Embryonic facial prominence (tissue), 1 donor: Measurements from ENCODE around the gene ACTN2.
"Not testable (repeated sequence)": the region's sequence is repeated elsewhere in the genome, so short reads cannot be mapped to it uniquely, and the experiment has no call there.

Experiments used
- DNase-seq: peaks from one replicate; pipeline ENCODE4 v3.0.0-alpha.2; 2016; ENCODE audit errors: extremely low spot score

ACTN2 gene

GRCh38 chr1:236685917-236686814 lies at the start of gene ACTN2:
Gene ACTN2 (plus strand): TSS chr1:236686499. CDS start chr1:236686674, 175 bp downstream.
- DNase-seq: no peak

- no peak for DNase-seq
Measured at GRCh38 chr1:236638945-236639344, 47.4 kb upstream of the ACTN2 start.

DNA sequence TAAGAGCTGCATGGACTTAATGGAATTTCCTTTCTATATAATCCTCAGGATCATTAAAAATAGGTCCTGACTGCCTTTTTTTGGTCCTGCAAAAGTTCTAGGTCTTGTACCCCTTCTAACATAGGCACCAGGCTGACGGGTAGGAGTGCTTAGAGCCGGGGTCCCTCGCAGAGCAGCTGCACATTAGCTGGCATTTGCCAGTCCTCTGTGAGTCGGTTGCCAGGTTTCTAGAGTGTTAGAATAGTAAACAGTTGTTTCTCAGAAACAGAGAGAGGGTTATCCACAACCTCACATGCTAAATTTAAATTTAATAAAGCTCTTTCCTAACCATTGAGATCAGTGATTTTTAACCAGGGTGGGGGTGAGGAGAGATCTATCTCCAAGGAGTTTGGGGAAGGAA lies 46.6 kb upstream of the ACTN2 start:
- DNase-seq: no peak

DNA sequence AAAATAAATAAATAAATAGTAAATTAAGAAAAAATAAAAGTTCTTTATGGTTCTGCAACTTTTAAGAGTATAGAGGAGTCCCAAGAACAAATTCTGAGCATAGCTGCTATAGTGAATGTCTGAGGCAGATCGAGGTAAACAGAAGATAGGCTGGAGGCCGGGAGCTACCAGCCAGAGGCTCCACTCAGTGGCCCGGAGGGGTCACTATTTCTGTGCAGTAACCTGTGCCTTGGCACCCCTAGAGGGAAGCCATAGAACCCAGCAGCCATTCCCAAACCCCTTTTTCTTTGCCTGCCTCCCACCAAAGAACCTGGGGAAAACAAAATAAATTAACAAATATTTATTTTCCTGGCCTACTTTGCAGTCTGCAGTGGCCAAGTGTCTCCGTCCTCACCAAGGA lies 43.5 kb upstream of the ACTN2 start:
- DNase-seq: no peak

DNA sequence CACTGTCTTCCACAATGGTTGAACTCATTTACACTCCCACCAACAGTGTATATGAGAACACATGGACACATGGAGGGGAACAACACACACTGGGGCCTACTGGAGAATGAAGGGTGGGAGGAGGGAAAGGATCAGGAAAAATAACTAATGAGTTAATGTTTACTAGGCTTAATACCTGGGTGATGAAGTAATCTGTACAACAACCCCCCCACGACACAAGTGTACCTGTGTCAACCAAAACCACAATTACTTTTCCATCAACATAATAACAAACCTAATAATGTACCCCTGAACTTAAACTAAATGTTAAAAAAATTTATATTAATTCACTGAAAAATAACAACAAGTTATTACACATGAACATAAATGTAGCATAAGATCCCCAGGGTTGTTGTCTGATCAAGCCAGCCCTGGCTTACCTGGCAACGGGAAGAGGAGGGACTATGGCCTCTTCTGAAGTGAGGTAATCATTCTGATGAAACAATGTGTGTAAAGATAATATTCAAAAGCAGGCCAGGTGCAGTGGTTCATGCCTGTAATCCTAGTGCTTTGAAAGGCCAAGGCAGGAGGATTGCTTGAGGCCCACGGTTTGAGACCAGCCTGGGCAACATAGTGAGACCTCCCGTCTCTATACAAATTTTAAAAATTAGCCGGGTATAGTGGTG lies 41.2 kb upstream of the ACTN2 start:
- no peak for DNase-seq

DNA sequence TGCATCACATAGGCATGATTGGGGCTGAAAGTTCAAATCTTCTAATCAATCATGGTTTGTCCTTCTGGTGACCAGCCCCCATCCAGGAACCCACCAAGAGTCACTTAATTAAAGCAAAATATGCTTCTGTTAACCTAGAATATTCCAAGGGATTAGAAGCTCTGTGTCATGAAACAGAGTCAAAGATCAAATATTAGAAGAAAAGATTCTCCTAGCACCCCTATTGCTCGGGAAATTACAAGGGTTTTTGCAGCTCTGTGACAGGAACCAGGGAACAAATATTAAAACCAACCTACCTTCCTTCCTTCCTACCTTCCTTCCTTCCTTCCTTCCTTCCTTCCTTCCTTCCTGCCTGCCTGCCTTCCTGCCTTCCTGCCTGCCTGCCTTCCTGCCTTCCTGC lies 31.8 kb upstream of the ACTN2 start:
- no peak for DNase-seq

DNA sequence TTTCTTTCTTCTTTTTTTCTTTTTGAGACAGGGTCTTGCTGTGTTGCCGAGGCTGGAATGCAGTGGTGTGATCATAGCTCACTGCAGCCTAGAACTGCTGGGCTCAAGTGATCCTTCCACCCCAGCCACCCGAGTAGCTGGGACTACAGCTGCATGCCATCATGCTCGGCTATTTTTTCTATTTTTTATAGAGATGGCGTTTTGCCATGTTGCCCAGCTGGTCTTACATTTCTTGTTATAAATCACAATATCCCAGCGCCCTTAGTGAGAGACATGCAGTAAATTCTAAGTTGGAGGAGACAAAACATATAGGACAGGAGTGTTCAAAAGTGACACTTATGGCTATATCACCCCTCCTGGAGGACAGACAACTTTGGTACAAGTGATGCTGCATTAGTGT lies 31.3 kb upstream of the ACTN2 start:
- DNase-seq: no peak

DNA sequence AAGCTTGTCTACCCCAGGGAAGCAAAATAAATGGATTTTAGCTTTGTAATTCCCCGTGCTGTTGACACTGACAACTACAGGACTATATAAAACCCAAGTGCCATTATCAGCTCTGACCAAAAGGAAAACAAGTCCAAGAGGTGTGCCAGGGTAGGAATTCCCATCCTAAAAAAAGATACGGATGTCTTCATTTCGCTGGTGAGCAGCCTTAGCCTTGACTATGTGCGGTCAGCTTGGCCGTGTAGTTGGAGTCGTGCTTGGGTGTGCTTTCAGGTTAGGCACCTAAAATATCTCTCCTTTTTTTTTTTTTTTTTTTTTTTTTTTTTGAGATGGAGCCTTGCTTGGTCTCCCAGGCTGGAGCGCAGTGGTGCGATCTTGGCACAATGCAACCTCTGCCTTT lies 28.9 kb upstream of the ACTN2 start:
- no peak for DNase-seq

DNA sequence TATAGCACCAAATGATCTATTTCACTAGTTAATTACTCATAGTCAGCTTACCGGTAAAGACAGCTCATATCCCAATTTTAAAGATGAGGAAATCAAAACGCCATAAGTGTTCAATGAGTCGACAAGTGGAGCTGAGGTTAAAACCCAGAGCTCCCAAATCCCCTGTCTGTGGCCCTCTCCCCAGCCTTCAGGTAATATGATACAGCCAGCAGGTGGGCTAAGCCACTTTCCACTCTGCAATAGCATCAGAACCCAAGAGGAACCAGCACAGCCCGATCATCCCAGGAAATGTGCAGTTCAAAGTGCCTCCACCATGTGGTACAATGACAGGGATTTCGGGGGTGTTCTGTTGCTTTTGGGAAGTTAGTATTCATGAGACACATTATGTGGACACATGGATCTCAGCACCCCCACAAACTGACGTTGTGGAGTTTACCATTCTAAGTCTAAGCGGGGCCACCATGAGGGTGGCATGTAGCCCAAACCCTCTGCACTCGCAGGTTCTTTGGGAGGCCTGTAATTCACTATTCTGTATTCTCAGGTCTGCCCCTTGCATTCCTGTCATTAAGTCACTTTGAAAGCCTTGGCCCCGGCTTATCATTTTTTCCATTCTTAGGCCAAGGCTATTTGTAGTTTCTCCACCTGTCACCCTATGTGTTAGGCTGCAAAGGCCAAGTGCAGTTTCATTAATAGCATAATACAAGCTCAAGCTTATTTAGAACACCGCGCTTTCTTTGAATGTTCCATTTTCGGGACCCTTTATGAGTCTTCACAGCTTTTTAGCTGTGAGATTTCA lies 26.3 kb upstream of the ACTN2 start:
- no peak for DNase-seq

DNA sequence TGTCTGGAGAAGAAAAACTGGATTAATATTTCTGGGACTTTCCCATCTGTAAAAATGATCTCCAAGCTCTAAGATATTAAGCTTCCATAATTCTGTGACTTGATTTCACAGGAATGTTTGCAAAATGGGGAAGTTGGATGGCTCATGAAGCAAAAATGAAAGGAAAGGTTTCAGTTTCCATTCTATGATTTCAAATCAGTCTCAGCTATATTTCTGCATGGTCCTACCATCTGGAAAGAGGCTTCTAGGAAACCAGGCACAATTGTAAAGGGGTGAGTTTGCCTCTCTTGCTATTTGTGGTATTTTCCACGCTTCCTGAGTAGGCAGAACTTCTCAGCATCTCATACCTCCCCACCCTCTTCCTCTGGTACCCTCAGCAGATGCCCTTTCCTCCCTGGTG lies 22.4 kb upstream of the ACTN2 start:
- no peak for DNase-seq

DNA sequence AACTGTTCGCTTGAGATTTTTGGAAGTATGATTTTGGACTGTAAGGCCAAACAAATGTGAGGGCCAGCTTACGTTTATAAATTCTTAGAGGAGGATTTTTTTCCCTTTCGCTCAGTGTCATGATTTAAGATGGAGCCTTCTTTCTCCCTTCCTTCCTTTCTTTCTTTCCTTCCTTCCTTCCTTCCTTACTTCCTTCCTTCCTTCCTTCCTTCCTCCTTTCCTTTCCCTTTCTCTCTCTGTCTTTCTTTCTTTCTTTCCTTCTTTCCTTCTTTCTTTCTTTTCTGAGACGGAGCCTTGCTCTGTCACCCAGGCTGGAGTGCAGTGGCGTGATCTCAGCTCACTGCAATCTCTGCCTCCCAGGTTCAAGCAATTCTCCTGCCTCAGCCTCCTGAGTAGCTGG lies 17.4 kb upstream of the ACTN2 start:
- not testable (repeated sequence) for DNase-seq

DNA sequence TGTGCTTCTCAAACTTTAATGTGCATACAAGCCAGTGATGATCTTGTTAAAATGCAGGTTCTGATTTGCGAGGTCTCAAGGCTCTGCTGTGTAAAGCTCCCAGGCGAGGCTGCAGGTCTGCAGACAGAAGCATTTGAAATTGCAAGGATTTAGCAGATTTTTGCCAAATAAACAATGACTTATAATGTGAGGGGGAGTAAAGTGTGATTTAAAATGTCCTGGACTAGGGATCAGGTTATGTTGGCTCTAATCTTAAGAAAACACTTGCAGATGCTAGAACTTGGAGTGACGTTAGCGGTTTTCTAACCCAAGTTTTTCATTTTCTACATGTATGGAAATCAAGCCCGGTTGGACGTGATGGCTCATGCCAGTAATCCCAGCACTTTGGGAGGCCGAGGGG lies 16.2 kb upstream of the ACTN2 start:
- DNase-seq: no peak

- DNase-seq: no peak
Measured at GRCh38 chr1:236673289-236673919, 12.9 kb upstream of the ACTN2 start.

GRCh38 chr1:236677641-236678235 lies 8.6 kb upstream of the ACTN2 start:
- no peak for DNase-seq

DNA sequence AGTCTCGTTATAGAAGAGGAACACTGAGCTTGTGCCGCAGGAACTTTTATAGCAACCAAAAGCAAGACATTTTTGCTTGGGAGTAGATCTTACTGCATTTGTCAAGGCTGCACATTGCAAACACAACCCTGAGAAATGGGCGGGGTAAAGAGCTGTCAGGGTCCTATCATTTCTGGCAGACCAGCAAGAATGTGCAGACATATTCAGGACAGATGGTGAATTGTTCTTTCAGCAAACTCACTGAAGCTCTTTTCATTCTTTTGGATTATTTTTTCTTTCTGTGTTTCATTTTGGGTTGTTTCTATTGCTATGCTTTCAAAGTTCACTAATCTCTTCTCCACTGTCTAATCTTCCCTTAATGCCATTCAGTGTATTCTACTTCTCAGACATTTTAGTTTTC lies 5.1 kb upstream of the ACTN2 start:
- no peak for DNase-seq

DNA sequence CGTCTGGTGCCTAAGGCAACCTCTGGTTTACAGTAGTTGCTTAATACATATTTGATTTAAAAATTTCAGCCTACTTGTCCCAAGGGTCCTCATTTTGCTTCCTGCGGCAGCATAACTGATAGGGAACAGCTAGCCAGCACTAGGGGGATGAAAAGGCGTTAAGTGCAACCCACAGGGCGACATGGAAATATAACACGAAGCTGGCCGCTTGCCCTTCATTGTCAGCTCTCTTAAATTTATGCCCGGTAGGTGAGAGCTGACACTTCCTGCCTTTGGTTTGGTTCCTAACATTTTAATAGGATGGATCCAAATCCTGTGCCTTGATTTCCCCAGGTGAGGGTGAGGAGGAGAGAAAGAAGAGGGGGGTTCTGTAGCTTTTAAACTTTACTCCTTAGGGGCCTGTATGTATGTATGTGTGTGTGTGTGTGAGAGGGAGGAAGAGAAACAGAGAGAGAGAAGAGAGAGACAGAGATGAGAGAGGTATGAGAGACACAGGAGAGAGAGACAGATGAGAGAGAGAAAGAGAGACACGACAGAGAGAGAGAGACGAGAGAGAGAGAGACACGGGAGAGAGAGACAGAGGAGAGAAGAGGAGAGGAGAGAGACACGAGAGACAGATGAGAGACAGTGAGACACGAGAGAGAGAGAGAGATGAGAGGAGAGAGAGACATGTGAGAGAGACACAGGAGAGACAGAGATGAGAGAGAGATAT lies 938 bp upstream of the ACTN2 start:
- no peak for DNase-seq

DNA sequence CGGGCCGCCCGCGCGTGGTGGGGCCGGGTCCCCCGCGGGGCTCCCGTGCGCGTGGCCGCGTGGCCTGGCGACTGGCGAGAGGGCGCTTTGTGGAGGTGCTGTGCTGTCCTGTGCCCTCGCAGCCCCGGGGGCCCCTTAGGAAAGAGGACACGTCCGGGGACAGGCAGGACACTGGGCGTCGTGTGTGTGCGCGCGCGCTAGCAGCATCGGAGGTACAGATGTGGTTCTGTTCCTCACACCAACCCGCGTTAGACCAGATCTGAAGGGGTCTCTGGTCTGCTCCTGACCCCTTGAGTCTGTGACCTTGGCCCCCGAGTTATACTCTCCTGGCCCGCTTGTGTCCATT lies 489 bp downstream of the ACTN2 start:
- no peak for DNase-seq

- DNase-seq: no peak
Measured at GRCh38 chr1:236687273-236687672, 974 bp downstream of the ACTN2 start.

DNA sequence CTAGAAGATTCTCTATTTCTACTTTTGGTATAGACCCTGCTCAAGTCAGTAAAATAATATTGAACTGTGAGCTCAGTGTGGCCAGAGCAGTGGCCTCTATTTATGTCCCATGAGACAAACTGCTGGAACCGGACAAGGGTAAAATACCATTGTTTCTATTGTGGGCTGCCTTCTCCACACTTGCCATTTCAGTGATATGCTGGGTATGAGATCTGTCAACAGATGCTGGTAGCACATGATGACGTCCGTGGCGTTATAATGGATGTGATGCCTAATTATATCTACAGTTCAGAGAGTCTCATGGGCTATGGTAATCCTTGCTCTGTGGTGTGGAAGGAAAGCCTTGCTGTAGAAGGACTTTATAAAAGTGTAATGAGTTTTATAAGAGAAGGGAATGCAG lies 2.4 kb downstream of the ACTN2 start:
- no peak for DNase-seq

GRCh38 chr1:236689713-236690569 lies 3.6 kb downstream of the ACTN2 start:
- DNase-seq: no peak
